ENCODE data around the gene SRGAP1.
"Not testable (repeated sequence)": the region's sequence is repeated elsewhere in the genome, so short reads cannot be mapped to it uniquely, and the experiment has no call there.

- TF ChIP-seq CTCF, EP300 (IDR thresholded peaks at IDR 0.05): not testable (repeated sequence)
Measured at GRCh38 chr12:63859880-63860279, 15.4 kb downstream of the SRGAP1 start.
